DND-41 (cell line): ENCODE data around the gene ACVR1C.
"Not testable (repeated sequence)": the region's sequence is repeated elsewhere in the genome, so short reads cannot be mapped to it uniquely, and the experiment has no call there.

Experiments used
- EZH2 ChIP-seq: IDR thresholded peaks from 3 replicates; pipeline ENCODE4 v1.6.1; 2012; ENCODE audit warnings: borderline replicate concordance, low read depth, mild to moderate bottlenecking, moderate library complexity, low read length, inconsistent platforms; ENCODE audit not compliant: severe bottlenecking
- TF ChIP-seq, protein P1 (sequence below): IDR thresholded peaks from 2 replicates; pipeline ENCODE4 v1.5.1; 2012; ENCODE audit warnings: borderline replicate concordance, low read length, moderate library complexity, mild to moderate bottlenecking; ENCODE audit not compliant: poor library complexity, severe bottlenecking; ENCODE audit errors: extremely low read depth

GRCh38 chr2:157566623-157567022, 62.0 kb downstream of the ACVR1C start:
- TF ChIP-seq, protein P1, sequence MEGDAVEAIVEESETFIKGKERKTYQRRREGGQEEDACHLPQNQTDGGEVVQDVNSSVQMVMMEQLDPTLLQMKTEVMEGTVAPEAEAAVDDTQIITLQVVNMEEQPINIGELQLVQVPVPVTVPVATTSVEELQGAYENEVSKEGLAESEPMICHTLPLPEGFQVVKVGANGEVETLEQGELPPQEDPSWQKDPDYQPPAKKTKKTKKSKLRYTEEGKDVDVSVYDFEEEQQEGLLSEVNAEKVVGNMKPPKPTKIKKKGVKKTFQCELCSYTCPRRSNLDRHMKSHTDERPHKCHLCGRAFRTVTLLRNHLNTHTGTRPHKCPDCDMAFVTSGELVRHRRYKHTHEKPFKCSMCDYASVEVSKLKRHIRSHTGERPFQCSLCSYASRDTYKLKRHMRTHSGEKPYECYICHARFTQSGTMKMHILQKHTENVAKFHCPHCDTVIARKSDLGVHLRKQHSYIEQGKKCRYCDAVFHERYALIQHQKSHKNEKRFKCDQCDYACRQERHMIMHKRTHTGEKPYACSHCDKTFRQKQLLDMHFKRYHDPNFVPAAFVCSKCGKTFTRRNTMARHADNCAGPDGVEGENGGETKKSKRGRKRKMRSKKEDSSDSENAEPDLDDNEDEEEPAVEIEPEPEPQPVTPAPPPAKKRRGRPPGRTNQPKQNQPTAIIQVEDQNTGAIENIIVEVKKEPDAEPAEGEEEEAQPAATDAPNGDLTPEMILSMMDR, result not testable (repeated sequence)
- not testable (repeated sequence) for TF ChIP-seq EZH2
